Breast epithelium (tissue), 4 donors: ENCODE results near the gene PCGF2. TPM values are rescaled to one million over a fixed set of nuclear protein-coding genes. Genes with fewer than 3 reads are reported as not detected.

Experiments
- DNase-seq, 2 donors: peaks; one replicate each; pipeline ENCODE4 v3.0.0-alpha.2; 2019; ENCODE audit warnings: low spot score in 2 of 2
- H3K27ac ChIP-seq, 2 donors: fragments of 200-600 bp; sonication (generic) in 1 of 2; one replicate each; pipeline ENCODE4 v1.5.1; 2016 to 2019; ENCODE audit warnings: mild to moderate bottlenecking in 1 of 2
- H3K27me3 ChIP-seq, 2 donors: fragments of 200-600 bp; sonication (generic) in 1 of 2; one replicate each; pipeline versions ENCODE4 v1.5.1 to v1.6.0; 2017 to 2019; ENCODE audit warnings: control low read depth in 1 of 2, mild to moderate bottlenecking in 1 of 2
- H3K36me3 ChIP-seq: fragments of 200-600 bp; one replicate; pipeline ENCODE4 v1.5.1; 2019
- H3K4me1 ChIP-seq, 2 donors: fragments of 200-600 bp; sonication (generic); one replicate each; pipeline ENCODE4 v1.5.1; 2016 to 2019; ENCODE audit warnings: control low read depth in 1 of 2
- H3K4me3 ChIP-seq, 3 donors: fragments of 200-600 bp; sonication (generic); 1 replicate in 2 of 3; 2 replicates in 1 of 3; pipeline ENCODE4 v1.5.1; 2016 to 2019; ENCODE audit warnings: mild to moderate bottlenecking in 3 of 3, moderate library complexity in 2 of 3
- H3K9me3 ChIP-seq, 2 donors: fragments of 200-600 bp; sonication (generic) in 1 of 2; one replicate each; pipeline ENCODE4 v1.5.1; 2016 to 2019; ENCODE audit warnings: control low read depth in 1 of 2
- CTCF ChIP-seq, 3 donors: fragments of 450-650 bp; IDR thresholded peaks; one replicate each; pipeline ENCODE4 v1.5.1; 2016 to 2017; ENCODE audit warnings: antibody characterized with exemption in 3 of 3, mild to moderate bottlenecking in 3 of 3, moderate library complexity in 3 of 3
- POLR2A ChIP-seq: fragments of 450-650 bp; IDR thresholded peaks from one replicate; pipeline ENCODE4 v1.6.1; 2016; ENCODE audit warnings: antibody characterized with exemption, mild to moderate bottlenecking, moderate library complexity
- POLR2AphosphoS5 ChIP-seq, 3 donors: sonication (generic); formaldehyde crosslinking; IDR thresholded peaks; one replicate each; pipeline ENCODE4 v1.6.1; 2017; ENCODE audit warnings: antibody characterized with exemption in 3 of 3
- intact Hi-C: fragments of 100-400 bp; cut with DNase I; formaldehyde crosslinking; loops from one replicate; pipeline ENCODE4 v1.15.1; 2023; ENCODE audit warnings: low total_unique reads
- total RNA-seq, 3 donors: library from RNA; depleted of rRNA; stranded (reverse); fragments of >200 nt; gene quantifications; one replicate each; pipeline ENCODE4 v1.1.0, GENCODE V29; 2016

Gene PCGF2
- total RNA-seq, 3 donors from 2014 or later, result 6.4 to 9.5 (median 9.3) TPM

- TF ChIP-seq POLR2AphosphoS5 (IDR thresholded peaks at IDR 0.05) (peak in 2 of 3 donors; percentile 7 to 53), CTCF (IDR thresholded peaks at IDR 0.05) (no peak)
- Histone ChIP-seq H3K27me3 (no peaks in the 10 kb centered on the region), H3K4me1 (peaks cover 3 to 4% of the 10 kb centered on the region in 2 donors), H3K4me3 (peak within 1 kb of the TSS; percentile 81 to 98 (median 92)), H3K9me3 (no peaks in the 10 kb centered on the region), H3K36me3 (peaks cover 4% of the 10 kb centered on the region), H3K27ac (peak within 1 kb of the TSS; percentile 96 to 98)
- intact Hi-C loops, result loop anchor here (1.0 kb wide), 1 partner anchor 43 kb away; the partner anchor contains the start of gene PCGF2
- peak; percentile 76 to 78 for DNase-seq
Measured at GRCh38 chr17:38704606-38705522, 43.3 kb downstream of the PCGF2 start, which contains the start of gene MLLT6. MLLT6 (plus strand) TSS chr17:38705273; CDS start chr17:38705633, 360 bp downstream.

- TF ChIP-seq POLR2AphosphoS5 (IDR thresholded peaks at IDR 0.05) (peak in 1 of 3 donors; percentile 57), POLR2A (no peak)
- Histone ChIP-seq H3K4me1 (peaks cover 3 to 4% of the 10 kb centered on the region in 2 donors), H3K27ac (peak overlapping the region; percentile 96 to 98), H3K27me3 (no peaks in the 10 kb centered on the region), H3K9me3 (no peaks in the 10 kb centered on the region), H3K36me3 (no peaks in the 10 kb centered on the region), H3K4me3 (peak overlapping the region; percentile 81 to 98 (median 92))
- intact Hi-C loops, result loop anchor here (1.0 kb wide), 1 partner anchor 44 kb away; the partner anchor contains the start of gene PCGF2
- DNase-seq, result peak; percentile 90 to 91
Measured at GRCh38 chr17:38703742-38704605, 44.2 kb downstream of the PCGF2 start.

- intact Hi-C loops, result no loop called here
- no peaks in the 10 kb centered on the region for H3K36me3 ChIP-seq
- H3K27ac ChIP-seq, result peak overlapping the region; percentile 96 to 98
- peaks cover 3 to 4% of the 10 kb centered on the region in 2 donors for H3K4me1 ChIP-seq
- H3K9me3 ChIP-seq, result no peaks in the 10 kb centered on the region
- no peak for DNase-seq
- TF ChIP-seq POLR2AphosphoS5 (IDR thresholded peaks at IDR 0.05) (no peak), POLR2A (no peak), CTCF (IDR thresholded peaks at IDR 0.05) (no peak)
- H3K4me3 ChIP-seq, result peak overlapping the region; percentile 81 to 98 (median 92)
- no peaks in the 10 kb centered on the region for H3K27me3 ChIP-seq
Measured at GRCh38 chr17:38702916-38703741, 45.0 kb downstream of the PCGF2 start.

- Histone ChIP-seq H3K27me3 (no peaks in the 10 kb centered on the region), H3K27ac (peak overlapping the region; percentile 96 to 98), H3K4me1 (peaks cover 3 to 4% of the 10 kb centered on the region in 2 donors), H3K4me3 (peak overlapping the region; percentile 81 to 98 (median 92)), H3K9me3 (no peaks in the 10 kb centered on the region), H3K36me3 (no peaks in the 10 kb centered on the region)
- intact Hi-C loops, result no loop called here
- DNase-seq, result peak; percentile 82 to 92
- TF ChIP-seq CTCF (IDR thresholded peaks at IDR 0.05) (no peak), POLR2A (peak; percentile 77), POLR2AphosphoS5 (IDR thresholded peaks at IDR 0.05) (peak in 2 of 3 donors; percentile 79 to 82)
Measured at GRCh38 chr17:38702166-38702915, 45.8 kb downstream of the PCGF2 start.
